Large intestine (tissue), 3 donors: ENCODE measurements around the gene MAP3K7CL. TPM values are rescaled to one million over a fixed set of nuclear protein-coding genes. Genes with fewer than 3 reads are reported as not detected.
"Not testable (repeated sequence)": the region's sequence is repeated elsewhere in the genome, so short reads cannot be mapped to it uniquely, and the experiment has no call there.

Experiments
- DNase-seq, 2 donors: peaks; one replicate each; pipeline versions ENCODE4 v3.0.0 to v3.0.0-alpha.2; 2013
- H3K27ac ChIP-seq: one replicate; pipeline ENCODE4 v1.5.1; 2013; ENCODE audit warnings: low read length
- H3K27me3 ChIP-seq: 2 replicates; pipeline ENCODE4 v1.6.1; 2013; ENCODE audit warnings: low read length; ENCODE audit not compliant: control insufficient read depth, insufficient read depth
- H3K36me3 ChIP-seq: 2 replicates; pipeline ENCODE4 v1.6.1; 2013; ENCODE audit warnings: low read length; ENCODE audit not compliant: control insufficient read depth, insufficient read depth
- H3K4me1 ChIP-seq: one replicate; pipeline ENCODE4 v1.6.1; 2013; ENCODE audit warnings: low read length; ENCODE audit not compliant: control insufficient read depth, insufficient read depth
- H3K4me3 ChIP-seq: one replicate; pipeline ENCODE4 v1.5.1; 2013; ENCODE audit warnings: low read length
- H3K9me3 ChIP-seq: one replicate; pipeline ENCODE4 v1.6.1; 2013; ENCODE audit warnings: mild to moderate bottlenecking, low read depth, low read length, moderate library complexity; ENCODE audit not compliant: control insufficient read depth
- WGBS: methylation state at CpG from one replicate; pipeline ENCODE4 v1.1.5; 2013; ENCODE audit warnings: low lambda C conversion rate; ENCODE audit not compliant: insufficient coverage; 5-methylcytosine and 5-hydroxymethylcytosine counted together
- polyA plus RNA-seq: library from polyadenylated mRNA; unstranded; fragments of 120-200 nt; gene quantifications from one replicate; pipeline ENCODE4 v1.2.1, GENCODE V29; 2013

Gene MAP3K7CL
- polyA plus RNA-seq, 1 donor: 6.5 TPM

GRCh38 chr21:29152916-29153315, 22.5 kb downstream of the MAP3K7CL start:
- 100% methylated on average over 1 of the region's 1 CpG for WGBS
- Histone ChIP-seq H3K27ac (no peak overlapping the region), H3K27me3 (no peaks in the 10 kb centered on the region), H3K4me1 (no peaks in the 10 kb centered on the region), H3K9me3 (no peaks in the 10 kb centered on the region), H3K36me3 (no peaks in the 10 kb centered on the region), H3K4me3 (no peak overlapping the region)
- DNase-seq: no peak

DNA sequence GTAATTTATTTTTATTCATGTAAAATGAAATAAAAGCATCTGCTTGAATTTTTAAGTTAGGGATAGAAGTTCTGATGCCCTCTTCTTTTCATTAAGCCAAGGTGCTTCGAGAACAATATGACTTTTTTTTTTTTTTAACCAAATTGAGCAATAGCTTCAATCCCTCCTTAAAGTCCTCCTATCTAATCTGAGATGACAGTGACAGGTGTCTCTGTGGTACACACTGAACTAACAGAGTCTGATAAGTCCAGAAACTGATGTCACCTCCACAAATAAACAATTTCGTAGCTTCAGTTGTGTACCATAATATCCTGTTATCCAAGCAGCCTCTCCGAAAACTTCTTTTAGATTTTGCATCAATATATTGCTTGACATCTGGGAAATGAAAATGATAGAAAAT, 23.8 kb downstream of the MAP3K7CL start:
- DNase-seq: no peak
- 80% methylated on average over 2 of the region's 3 CpGs for WGBS
- H3K4me1 ChIP-seq: no peaks in the 10 kb centered on the region
- H3K27me3 ChIP-seq: no peaks in the 10 kb centered on the region
- H3K36me3 ChIP-seq: no peaks in the 10 kb centered on the region
- no peak overlapping the region for H3K27ac ChIP-seq
- no peaks in the 10 kb centered on the region for H3K9me3 ChIP-seq
- no peak overlapping the region for H3K4me3 ChIP-seq

DNA sequence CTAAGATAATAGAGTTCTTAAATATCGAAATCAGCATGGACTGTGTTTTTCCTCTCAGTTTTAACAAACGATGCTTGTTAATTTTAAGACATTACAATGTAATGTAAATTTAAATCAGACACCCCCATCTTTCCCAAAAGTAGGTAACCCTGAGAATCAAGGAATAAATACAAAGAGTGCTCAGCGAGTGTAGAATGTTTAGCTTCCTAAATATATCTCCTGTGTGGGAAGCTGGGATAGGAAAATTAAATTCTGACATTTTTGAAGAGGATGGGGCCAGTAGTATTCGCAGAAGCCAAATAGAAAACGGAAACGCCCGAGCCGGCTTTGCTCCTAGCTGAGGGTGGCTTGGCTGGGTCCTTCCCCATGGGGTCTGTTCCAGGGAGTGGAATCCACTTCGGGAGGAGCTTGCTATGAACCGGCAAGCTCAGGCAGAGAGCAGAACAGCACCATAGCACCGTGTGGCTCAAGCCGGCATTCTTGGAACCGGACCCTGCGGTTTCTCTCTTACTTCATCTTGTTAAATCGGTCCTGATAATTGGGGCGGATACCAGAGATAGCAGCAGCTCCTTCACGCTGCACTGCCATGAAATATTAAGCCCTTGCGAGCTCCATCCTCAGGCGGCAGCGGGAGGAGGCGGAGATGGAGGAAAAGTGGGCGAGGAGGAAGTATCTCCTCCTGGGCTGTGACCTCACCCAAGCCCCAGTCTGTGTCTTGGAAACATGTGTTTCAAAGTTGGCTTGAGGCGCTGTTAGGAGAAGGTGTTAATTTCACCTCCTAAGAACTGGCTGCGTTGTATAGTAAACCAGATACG, 24.9 kb downstream of the MAP3K7CL start:
- 90% methylated on average over 2 of the region's 25 CpGs for WGBS
- no peak for DNase-seq
- Histone ChIP-seq H3K9me3 (no peaks in the 10 kb centered on the region), H3K27ac (no peak overlapping the region), H3K4me3 (peak overlapping the region; percentile 7), H3K4me1 (no peaks in the 10 kb centered on the region), H3K27me3 (no peaks in the 10 kb centered on the region), H3K36me3 (peaks cover 2% of the 10 kb centered on the region)

DNA sequence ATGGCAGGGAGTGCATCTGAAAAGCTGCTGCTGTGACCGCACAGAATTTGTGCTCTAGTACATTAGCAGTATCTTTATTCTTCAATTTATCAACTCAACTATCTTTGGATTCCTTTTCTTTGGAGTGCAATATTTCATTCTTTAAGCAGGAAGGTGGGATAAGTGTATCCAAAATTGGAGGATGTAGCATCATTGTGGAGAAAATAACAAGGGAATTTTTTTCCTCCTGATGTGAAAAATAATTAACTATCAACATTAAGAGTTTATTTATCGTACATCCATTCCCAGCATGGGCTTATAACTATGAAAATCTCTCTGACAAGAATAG, 25.5 kb downstream of the MAP3K7CL start:
- Histone ChIP-seq H3K27ac (no peak overlapping the region), H3K9me3 (no peaks in the 10 kb centered on the region)
- DNase-seq: no peak

GRCh38 chr21:29157080-29157479, 26.6 kb downstream of the MAP3K7CL start:
- Histone ChIP-seq H3K27ac (no peak overlapping the region), H3K9me3 (no peaks in the 10 kb centered on the region), H3K4me1 (no peaks in the 10 kb centered on the region), H3K36me3 (peaks cover 2% of the 10 kb centered on the region), H3K4me3 (no peak overlapping the region), H3K27me3 (no peaks in the 10 kb centered on the region)
- WGBS: 87% methylated on average over 2 of the region's 2 CpGs
- DNase-seq: no peak

More for the DNA sequence above, 25.5 kb downstream of the MAP3K7CL start:
- WGBS: 100% methylated on average over 1 of the region's 2 CpGs
- Histone ChIP-seq H3K4me3 (no peak overlapping the region), H3K4me1 (no peaks in the 10 kb centered on the region), H3K36me3 (peaks cover 2% of the 10 kb centered on the region), H3K27me3 (no peaks in the 10 kb centered on the region)

DNA sequence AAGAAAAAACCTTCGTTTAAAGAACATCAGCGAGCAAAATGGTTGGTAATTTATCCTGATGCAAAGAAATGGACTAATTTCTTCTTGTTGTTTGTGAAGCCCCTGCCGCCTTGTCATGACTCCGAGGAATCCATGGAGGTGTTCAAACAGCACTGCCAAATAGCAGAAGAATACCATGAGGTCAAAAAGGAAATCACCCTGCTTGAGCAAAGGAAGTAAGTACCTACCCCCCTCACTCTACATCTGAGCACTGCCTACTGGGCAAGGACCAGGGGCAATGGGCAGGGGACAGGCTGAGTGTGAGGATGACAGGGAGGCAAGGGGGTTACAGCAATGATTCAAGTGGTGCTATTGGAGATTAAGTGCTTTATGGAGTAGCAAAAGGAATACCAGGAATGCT, 29.4 kb downstream of the MAP3K7CL start:
- no peak for DNase-seq
- Histone ChIP-seq H3K27me3 (no peaks in the 10 kb centered on the region), H3K4me1 (no peaks in the 10 kb centered on the region), H3K9me3 (no peaks in the 10 kb centered on the region), H3K27ac (no peak overlapping the region), H3K36me3 (peaks cover 2% of the 10 kb centered on the region), H3K4me3 (no peak overlapping the region)
- WGBS: 100% methylated on average over 2 of the region's 4 CpGs

GRCh38 chr21:29162825-29163224, 32.4 kb downstream of the MAP3K7CL start:
- not testable (repeated sequence) for H3K27me3 ChIP-seq, H3K36me3 ChIP-seq, H3K4me3 ChIP-seq, H3K27ac ChIP-seq, H3K4me1 ChIP-seq, H3K9me3 ChIP-seq, DNase-seq
- WGBS: no CpG with 5 or more reads among the region's 9 CpGs

DNA sequence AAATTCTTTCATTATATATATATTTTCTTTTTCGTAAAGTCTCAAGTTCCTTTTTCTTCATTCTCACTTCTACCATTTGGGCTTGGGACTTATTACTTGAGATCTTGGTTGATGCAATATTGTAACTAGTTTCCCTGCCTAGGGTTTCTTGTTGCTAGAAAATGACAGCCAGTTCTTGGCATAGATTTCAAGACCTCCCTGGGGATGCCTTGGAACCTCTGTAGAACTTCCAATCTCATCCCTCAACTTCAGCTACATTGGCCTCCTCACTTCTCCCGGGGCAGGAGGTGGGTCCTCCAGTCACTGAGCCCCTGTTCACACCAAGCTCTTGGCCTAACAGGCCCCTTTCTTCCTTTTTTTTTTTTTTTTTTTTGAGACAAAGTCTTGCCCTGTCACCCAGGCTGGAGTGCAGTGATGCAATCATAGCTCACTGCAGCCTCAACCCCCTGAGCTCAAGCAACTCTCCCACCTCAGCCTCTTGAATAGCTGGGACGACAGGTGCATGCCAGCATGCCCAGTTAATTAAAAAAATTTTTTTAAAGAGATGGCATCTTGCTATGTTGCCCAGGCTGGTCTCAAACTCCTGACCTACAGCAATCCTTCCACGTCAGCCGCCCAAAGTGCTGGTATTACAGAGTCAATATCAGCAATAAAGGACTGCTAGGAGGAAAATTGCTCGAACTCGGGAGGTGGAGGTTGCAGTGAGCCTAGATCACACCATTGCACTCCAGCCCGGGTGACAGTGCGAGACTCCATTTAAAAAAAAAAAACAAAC, 33.1 kb downstream of the MAP3K7CL start:
- WGBS: 78% methylated on average over 1 of the region's 9 CpGs
- no peaks in the 10 kb centered on the region for H3K9me3 ChIP-seq
- peaks cover 2% of the 10 kb centered on the region for H3K36me3 ChIP-seq
- no peak overlapping the region for H3K4me3 ChIP-seq
- no peaks in the 10 kb centered on the region for H3K27me3 ChIP-seq
- H3K27ac ChIP-seq: no peak overlapping the region
- no peaks in the 10 kb centered on the region for H3K4me1 ChIP-seq
- no peak for DNase-seq

DNA sequence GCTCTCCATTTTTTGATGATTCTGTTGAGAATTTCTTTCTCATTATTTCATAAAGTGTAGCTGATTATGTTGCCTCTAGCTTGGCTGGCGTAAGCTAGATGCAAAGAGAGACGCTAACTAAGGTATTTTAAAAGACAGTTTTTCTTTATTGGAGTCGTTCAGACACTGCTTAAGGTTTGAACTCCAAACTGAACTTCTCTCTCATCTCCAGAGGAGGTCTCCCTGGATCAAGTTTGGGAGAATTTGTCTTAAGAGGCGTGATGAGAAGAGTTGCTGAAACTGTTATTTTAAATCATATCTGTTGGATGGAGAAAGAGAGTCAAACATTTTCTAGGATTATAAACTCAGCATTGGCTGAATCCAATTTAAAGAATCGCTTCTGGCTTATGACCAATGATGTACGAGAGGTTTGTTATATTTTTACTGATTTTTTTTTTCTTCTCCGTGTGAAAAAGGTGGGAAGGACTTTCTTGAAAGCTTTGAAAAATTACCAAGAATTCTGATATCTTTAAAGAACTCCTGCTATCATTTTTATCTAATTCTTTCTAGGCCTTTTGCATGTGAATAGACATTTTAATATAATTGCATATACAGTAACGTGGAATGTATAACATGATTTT, 34.0 kb downstream of the MAP3K7CL start:
- Histone ChIP-seq H3K36me3 (peaks cover 2% of the 10 kb centered on the region), H3K27ac (no peak overlapping the region), H3K4me1 (no peaks in the 10 kb centered on the region), H3K4me3 (no peak overlapping the region), H3K27me3 (no peaks in the 10 kb centered on the region), H3K9me3 (no peaks in the 10 kb centered on the region)
- WGBS: 52% methylated on average over 4 of the region's 8 CpGs
- DNase-seq: peak in 1 of 2 donors; percentile 46

DNA sequence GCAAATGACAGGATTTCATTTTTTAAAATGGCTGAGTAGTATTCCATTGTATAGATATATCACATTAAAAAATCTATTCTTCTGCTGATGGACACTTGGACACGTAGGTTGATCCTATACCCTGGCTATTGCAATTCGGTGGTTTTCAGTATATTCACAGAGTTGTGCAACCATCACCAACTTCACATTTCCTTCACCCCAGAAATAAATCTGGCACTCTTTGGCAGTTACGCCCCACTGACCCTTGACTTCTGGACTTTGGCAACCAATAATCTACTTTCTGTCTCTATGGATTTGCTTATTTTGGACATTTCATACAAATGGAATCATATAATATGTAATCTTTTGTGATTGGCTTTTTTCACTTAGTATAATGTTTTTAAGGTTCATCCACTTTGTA, 35.9 kb downstream of the MAP3K7CL start:
- no CpG with 5 or more reads among the region's 3 CpGs for WGBS
- Histone ChIP-seq H3K4me1 (no peaks in the 10 kb centered on the region), H3K36me3 (no peaks in the 10 kb centered on the region), H3K4me3 (no peak overlapping the region), H3K9me3 (no peaks in the 10 kb centered on the region), H3K27ac (no peak overlapping the region), H3K27me3 (no peaks in the 10 kb centered on the region)
- DNase-seq: no peak
